NCI-H128 (cell line): ENCODE data around the gene PHKB.

Experiments used
- DNase-seq: peaks from one replicate; lab custom pipeline; 2025; ENCODE audit not compliant: unreplicated experiment; lab: John Stamatoyannopoulos, UW

PHKB gene

GRCh38 chr16:47565454-47565853 lies 104.3 kb downstream of the PHKB start:
- DNase-seq, result no peak

- DNase-seq, result no peak
Measured at GRCh38 chr16:47567321-47567720, 106.2 kb downstream of the PHKB start.

- DNase-seq, result no peak
Measured at GRCh38 chr16:47568351-47568750, 107.2 kb downstream of the PHKB start.

GRCh38 chr16:47571049-47571448 lies 109.9 kb downstream of the PHKB start:
- no peak for DNase-seq

GRCh38 chr16:47571711-47572110 lies 110.6 kb downstream of the PHKB start:
- no peak for DNase-seq

- no peak for DNase-seq
Measured at GRCh38 chr16:47574091-47575054, 113.2 kb downstream of the PHKB start.

GRCh38 chr16:47577029-47577428 lies 115.9 kb downstream of the PHKB start:
- DNase-seq, result no peak

- no peak for DNase-seq
Measured at GRCh38 chr16:47578033-47578432, 116.9 kb downstream of the PHKB start.

GRCh38 chr16:47578573-47578972 lies 117.4 kb downstream of the PHKB start:
- DNase-seq, result no peak

- DNase-seq, result no peak
Measured at GRCh38 chr16:47581114-47581513, 120.0 kb downstream of the PHKB start.

- no peak for DNase-seq
Measured at GRCh38 chr16:47584464-47585225, 123.5 kb downstream of the PHKB start.

- DNase-seq, result no peak
Measured at GRCh38 chr16:47586121-47586520, 125.0 kb downstream of the PHKB start.

GRCh38 chr16:47590472-47590871 lies 129.3 kb downstream of the PHKB start:
- DNase-seq, result no peak

GRCh38 chr16:47592232-47592631 lies 131.1 kb downstream of the PHKB start:
- no peak for DNase-seq

- DNase-seq, result no peak
Measured at GRCh38 chr16:47599512-47599911, 138.4 kb downstream of the PHKB start.

- no peak for DNase-seq
Measured at GRCh38 chr16:47600376-47600775, 139.2 kb downstream of the PHKB start.

- no peak for DNase-seq
Measured at GRCh38 chr16:47604306-47604705, 143.2 kb downstream of the PHKB start.

- DNase-seq, result no peak
Measured at GRCh38 chr16:47611042-47611441, 149.9 kb downstream of the PHKB start.

- no peak for DNase-seq
Measured at GRCh38 chr16:47611848-47612493, 150.8 kb downstream of the PHKB start.

GRCh38 chr16:47612711-47613110 lies 151.6 kb downstream of the PHKB start:
- DNase-seq, result no peak

GRCh38 chr16:47613251-47613650 lies 152.1 kb downstream of the PHKB start:
- DNase-seq, result no peak

GRCh38 chr16:47617732-47618131 lies 156.6 kb downstream of the PHKB start:
- DNase-seq, result no peak
